Hindlimb muscle (tissue), 1 donor: ENCODE measurements around the gene SUSD6. TPM values are rescaled to one million over a fixed set of nuclear protein-coding genes. Genes with fewer than 3 reads are reported as not detected.
A peak's percentile ranks its signal among the peaks of the same experiment; 100 is the strongest.
"Not testable (repeated sequence)": the region's sequence is repeated elsewhere in the genome, so short reads cannot be mapped to it uniquely, and the experiment has no call there.

Experiments
- DNase-seq: peaks from one replicate; pipeline ENCODE4 v3.0.0-alpha.2; 2013
- polyA plus RNA-seq: library from polyadenylated mRNA; unstranded; fragments of 120-200 nt; gene quantifications from one replicate; pipeline ENCODE4 v1.2.1, GENCODE V29; 2013; ENCODE audit not compliant: insufficient read length

SUSD6 gene
- polyA plus RNA-seq, 1 donor: 22.6 TPM

- no peak for DNase-seq
These were observed 85.5 kb downstream of the SUSD6 start for GRCh38 chr14:69696633-69697557.

DNA sequence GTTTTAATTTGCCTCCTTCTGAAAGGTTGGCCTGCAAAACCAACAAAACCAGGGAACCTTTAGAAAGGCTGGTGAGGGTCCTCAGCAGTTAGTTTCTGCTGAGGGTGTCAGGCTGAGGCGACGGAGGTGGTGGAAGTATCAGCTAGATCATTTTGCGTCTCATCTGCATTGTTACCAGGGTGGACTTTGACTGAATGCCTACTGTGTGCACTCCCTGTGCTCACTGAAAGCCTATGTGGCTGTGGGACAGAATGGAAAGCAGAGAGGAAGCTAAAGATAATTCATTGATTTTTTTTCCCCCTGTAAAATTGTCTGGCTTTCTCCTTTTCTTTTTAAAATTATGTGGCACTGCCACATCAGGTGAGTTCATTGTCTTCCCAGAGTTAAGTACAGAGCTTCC is 87.2 kb downstream of the SUSD6 start:
- DNase-seq: no peak

DNA sequence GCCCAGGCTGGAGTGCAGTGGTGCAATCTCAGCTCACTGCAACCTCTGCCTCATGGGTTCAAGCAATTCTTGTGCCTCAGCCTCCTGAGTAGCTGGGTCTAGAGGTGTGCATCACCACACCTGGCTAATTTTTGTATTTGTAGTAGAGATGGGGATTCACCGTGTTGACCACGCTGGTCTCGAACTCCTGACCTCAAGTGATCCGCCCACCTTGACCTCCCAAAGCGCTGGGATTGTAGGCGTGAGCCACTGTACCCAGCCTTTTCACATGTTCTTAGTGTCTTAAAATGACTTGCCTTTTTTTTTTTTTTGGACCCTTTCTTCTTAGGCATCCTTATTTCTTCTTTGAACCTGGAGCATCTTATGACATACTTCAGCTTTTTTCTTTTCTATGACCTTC is 87.8 kb downstream of the SUSD6 start:
- DNase-seq: not testable (repeated sequence)

DNA sequence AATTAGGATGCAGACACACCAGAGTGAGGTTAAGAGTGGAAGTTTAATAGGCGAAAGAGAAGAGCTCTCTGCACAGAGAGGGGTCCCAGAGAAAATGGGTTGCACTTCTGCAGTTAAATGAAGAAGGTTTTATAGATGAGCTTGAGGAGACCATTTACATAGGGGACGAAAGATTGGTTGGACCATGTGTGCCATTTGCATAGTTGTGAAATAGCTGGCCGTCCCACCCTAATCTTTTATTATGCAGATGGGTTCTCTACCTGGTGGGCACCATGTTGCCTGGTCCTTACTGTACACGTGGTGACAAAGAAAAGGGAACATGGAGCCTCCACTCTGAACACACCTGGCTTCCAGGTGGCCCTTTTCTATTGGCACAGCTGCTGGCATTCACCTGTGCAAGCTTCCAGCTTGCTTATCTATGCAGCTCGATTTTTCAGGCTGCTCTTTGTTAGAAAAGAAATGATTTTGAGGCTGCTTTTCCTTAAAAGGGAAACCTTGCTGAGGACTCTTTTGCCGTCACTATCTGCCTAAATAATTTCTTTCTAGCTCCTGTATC is 88.4 kb downstream of the SUSD6 start:
- no peak for DNase-seq

DNA sequence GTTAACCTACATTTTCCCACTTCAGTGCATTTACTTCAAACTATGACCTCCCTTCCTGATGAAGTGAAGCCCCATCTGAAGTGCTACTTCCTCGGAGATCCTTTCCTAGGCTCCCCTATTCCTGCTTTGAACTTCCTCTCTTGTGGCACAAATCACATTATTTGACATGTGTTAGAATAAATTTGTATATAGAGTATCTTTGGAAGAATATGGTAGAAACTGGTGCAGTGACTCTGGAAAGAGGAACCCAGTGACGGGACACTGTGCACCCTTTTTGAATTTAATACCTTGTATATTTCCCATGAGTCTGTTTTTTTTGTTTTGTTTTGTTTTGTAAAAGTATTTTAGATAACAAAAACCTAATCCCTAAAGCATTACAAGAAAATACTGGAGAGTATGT is 89.2 kb downstream of the SUSD6 start:
- DNase-seq: no peak

GRCh38 chr14:69701291-69701690 is 89.9 kb downstream of the SUSD6 start:
- DNase-seq: no peak

- no peak for DNase-seq
These were observed 90.5 kb downstream of the SUSD6 start for GRCh38 chr14:69701857-69702256.

DNA sequence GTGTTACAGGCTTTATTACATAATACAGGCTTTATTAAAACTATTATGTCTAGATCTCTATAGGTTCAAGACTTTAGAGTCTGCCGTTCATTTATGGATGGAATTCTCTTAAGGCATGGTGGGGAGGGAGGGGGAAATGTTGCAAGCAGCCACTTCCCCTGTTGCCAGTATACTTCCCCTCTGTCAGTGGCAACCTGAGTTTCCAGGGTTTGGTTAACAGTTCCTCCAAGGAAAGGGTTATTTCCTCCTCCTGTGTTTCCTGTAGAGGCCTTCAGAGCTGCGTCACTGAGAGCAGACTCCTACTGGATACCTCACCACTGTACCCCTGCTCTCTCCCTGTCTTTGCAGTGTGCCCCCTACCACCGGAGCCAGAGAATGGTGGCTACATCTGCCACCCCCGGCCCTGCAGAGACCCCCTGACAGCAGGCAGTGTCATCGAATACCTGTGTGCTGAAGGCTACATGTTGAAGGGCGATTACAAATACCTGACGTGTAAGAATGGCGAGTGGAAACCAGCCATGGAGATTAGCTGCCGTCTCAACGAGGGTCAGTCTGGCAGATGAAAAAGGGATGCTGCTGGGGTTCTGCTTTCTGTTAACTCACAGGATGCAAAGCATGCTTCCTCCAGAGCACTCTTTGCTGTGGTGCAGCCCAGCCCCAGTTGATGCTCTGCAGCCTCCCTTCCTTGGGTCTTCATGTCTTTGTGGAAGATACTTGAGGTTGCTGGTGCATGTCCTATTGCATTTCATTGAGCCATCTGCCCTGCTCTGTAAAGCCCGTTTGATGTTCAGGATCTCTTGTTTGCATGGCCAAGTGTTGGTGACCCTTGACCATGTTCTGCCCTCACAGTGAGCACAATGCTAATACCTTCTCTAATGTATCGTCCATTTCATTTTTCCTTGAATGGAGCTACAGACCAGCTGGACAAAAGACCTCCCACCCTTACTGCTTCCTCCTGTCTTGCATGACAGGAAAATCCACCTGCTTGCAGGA is 91.9 kb downstream of the SUSD6 start:
- no peak for DNase-seq

- DNase-seq: no peak
These were observed 92.9 kb downstream of the SUSD6 start for GRCh38 chr14:69704319-69704718.

- no peak for DNase-seq
These were observed 94.3 kb downstream of the SUSD6 start for GRCh38 chr14:69705706-69706105.

DNA sequence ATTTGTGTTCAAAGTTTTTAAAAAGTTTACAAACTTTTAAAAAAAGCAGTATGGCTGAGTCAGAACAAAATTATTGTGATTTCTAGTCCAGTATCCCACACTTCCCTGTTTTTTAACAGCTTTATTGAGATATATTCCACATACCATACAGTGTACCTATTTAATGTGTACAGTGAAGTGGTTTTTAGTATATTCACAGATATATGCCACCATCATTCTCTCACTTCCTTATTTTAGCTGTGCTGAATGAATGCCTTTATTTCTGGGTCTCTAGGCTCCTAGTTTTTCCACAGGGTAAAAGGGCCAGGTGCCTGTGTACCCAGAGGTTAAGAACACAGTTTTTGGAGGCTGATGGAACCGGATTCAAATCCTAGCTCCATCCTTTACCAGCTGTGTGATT is 96.7 kb downstream of the SUSD6 start:
- DNase-seq: no peak

DNA sequence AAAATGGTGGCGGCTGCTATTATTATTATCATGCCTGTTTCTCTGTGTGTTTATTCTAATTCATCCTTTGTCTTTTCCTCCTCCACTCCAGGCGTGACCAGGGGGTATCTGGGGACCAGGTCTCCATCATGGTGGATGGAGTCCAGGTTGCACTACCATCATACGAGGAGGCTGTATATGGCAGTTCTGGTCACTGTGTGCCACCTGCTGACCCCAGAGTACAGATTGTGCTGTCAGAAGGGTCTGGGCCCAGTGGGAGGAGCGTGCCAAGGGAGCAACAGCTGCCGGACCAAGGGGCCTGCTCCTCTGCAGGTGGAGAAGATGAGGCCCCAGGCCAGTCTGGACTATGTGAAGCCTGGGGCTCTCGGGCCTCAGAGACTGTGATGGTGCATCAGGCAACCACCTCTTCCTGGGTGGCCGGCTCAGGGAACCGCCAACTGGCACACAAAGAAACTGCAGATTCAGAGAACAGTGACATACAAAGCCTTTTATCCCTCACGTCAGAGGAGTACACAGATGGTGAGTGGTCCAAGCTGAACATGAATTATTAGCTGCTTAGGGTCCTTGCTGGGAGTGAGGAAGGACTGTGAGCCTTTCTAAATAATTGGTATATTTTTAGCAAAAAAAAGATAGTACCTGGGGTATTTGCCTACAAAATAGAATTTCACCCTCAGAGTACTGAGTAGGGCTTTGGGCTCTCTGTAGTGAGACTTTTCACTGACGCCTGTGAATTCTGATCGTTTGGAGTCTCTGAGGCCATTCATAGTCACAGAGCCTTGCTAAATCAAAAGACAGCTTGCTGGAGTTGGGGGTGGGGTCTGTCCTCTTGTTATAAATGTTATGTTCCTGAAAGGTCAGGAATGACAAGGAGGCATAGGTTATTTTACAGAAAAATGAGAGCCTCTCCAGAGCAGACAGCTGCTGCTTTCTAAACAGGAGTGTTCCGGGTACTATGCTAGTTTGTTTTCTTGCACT is 97.5 kb downstream of the SUSD6 start:
- no peak for DNase-seq

- no peak for DNase-seq
These were observed 99.0 kb downstream of the SUSD6 start for GRCh38 chr14:69710378-69710777.

DNA sequence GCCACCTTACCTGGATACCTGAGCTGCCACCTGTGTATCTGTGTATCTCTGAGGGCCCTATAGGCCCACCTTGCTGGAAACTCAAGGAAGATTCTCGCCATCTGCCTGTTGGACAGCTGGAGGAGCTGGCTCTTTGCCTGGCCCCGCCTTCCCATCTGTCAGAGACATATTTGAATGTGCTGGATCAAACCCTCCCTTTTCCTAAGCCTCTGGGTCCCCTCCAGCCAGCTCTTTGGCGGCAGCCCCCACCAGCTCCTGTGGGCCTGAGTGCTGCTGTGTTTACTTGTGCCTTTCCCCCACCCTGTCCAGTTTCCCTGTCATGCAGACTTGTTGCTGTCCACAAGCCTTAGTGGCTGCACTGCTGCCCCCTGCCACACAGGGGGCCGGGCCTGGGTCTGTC is 99.7 kb downstream of the SUSD6 start:
- DNase-seq: peak; percentile 78

- DNase-seq: no peak
These were observed 100.1 kb downstream of the SUSD6 start for GRCh38 chr14:69711477-69711876.

DNA sequence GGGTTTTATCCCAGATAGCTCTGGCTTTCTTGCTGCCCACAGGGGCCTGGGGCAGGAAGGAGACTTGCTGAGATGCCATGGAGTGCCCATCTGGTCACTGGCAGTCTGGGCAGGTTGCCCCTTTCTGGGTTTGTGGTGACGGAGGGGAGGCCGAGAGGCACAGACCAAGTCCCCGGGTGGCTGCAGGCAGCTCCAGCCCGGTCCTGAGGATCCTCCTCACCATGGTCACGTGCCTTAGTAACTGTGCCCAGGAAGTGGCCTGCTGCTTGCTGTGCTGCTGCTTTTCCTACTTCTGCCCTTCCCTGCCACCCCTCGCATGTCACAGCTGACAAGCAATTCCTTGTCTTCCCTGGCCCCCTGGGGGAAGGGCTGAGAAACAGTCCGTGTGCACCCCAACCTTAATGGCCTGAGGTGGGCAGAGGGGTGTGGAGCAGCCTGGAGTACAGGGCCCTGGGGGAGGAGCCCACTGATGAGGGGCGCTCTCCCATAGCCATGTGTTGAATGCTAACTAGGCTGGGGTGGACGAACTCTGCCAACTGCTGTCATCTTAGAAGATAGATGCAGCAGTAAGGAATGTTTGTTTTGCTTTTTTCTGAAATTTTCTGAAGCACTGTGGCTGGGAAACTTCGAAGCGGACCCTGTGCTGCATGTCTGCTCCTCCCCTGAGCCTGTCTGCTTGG is 100.6 kb downstream of the SUSD6 start:
- no peak for DNase-seq

- no peak for DNase-seq
These were observed 101.2 kb downstream of the SUSD6 start for GRCh38 chr14:69712599-69713088.

DNA sequence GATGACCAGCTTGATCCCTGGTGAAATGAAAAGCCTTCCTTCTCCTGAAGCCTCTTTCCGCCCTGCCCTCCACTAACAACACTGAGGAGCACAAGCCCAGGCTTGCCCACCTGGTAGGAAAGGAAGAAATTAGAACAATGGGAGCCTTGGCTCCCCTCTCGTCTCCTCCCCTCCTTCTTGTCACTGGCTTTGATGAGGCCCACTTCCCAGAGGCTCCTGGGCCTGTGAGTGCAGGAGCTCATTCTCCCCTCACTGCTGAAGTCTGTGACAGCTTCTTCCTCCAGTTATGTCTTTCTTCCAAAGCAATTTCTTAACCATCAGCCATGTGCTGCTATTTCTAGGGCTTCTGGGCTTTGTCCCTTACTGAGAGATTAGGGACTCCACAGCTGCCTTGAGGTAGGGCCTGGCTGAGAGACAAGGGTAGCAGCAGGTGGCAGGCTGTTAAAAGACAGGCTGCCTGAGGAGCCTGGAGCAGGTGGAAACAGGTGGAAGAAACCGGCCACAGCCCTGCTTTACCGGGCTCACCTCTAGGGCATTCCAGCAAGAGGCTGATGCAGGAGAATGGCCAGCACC is 101.9 kb downstream of the SUSD6 start:
- no peak for DNase-seq

DNA sequence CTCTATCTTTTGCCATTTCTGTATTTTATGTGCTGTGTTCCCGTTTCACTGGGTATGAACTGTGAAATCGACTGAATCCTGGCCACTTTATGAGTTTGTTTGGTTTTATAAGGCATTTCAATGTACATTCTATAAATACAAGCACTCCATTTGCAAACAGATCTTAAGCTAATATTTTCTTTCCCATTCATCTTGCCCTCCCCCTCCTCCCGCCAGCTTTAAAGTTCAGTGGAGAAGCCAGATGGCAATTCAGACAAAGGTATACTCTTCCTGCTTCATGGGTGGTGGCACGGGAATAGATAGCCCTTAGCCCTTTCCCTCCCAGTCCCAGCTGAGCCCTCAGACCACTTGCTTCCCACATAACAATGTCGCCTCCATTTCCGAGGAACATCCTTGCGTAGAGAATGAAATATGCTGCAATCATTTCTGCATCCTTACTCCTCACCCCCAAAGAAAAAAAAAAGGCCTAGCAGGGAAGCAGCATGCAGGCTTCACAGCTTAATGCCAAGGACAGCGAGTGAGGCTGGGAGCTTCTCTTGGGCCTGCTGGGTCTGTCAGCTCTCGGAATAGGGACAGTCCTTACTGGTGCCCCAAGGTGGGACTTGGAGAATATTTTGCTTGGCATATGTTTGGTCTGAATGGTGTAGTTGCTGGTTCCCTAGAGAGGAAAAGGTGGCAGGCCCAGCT is 102.7 kb downstream of the SUSD6 start:
- DNase-seq: no peak
